Activated naive CD4-positive, alpha-beta T cell treated with Interleukin-2 at 50 U/mL for 16 hours (primary cell): Measurements from ENCODE around the gene SUPT6H.

Source experiments
- DNase-seq: peaks from one replicate; pipeline ENCODE4 v3.0.0-alpha.2; 2020

The SUPT6H gene

GRCh38 chr17:28740406-28741357, 78.7 kb downstream of the SUPT6H start:
- no peak for DNase-seq

- no peak for DNase-seq
These were observed 79.6 kb downstream of the SUPT6H start for GRCh38 chr17:28741358-28742349.

DNA sequence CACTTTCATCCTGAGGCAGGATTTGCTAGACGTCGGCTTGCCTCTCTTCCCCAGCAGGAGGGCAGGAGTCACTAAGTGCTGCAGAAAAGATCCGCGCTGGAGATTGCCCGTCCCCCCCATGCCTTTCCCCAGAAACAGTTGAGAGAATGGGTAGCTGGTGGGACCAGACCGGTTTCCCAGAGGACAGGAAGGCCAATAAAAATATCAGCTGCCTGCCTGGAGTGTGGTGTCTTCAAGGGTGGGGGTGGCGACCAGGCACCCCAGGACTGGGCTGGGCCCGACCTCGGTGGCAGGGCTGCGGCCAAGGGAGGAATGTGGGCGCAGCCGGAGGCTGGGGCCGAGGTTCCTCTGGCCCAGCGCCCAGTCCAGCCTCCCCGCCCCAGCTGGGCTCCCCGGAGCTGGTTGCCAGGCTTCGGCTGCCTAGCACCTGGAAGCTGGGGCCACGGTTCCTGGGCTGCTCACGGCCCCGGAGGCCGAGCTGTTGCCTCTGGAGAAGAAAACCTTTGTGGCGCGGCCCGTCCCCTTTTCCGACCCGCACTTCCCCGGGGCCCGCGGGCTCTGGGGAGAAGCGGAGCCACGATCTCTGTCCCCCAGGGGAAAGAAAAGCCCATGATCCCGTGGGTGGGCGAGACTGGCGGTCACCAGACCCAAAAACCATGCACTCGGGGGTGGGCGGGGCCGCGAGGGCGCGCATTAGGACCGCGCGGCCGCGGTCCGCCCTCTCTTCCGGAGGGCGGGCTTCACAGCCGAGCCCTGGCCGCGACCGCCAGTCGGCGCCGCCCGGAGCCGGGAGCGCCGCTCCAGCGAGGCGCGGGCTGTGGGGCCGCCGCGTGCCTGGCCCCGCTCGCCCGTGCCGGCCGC, 81.5 kb downstream of the SUPT6H start, which contains the start of gene TRAF4:
Gene TRAF4 (plus strand): TSS at position 769 of the 861 bp plus-strand sequence. CDS start 102 bp downstream, outside the sequence.
- peak; percentile 80 for DNase-seq

DNA sequence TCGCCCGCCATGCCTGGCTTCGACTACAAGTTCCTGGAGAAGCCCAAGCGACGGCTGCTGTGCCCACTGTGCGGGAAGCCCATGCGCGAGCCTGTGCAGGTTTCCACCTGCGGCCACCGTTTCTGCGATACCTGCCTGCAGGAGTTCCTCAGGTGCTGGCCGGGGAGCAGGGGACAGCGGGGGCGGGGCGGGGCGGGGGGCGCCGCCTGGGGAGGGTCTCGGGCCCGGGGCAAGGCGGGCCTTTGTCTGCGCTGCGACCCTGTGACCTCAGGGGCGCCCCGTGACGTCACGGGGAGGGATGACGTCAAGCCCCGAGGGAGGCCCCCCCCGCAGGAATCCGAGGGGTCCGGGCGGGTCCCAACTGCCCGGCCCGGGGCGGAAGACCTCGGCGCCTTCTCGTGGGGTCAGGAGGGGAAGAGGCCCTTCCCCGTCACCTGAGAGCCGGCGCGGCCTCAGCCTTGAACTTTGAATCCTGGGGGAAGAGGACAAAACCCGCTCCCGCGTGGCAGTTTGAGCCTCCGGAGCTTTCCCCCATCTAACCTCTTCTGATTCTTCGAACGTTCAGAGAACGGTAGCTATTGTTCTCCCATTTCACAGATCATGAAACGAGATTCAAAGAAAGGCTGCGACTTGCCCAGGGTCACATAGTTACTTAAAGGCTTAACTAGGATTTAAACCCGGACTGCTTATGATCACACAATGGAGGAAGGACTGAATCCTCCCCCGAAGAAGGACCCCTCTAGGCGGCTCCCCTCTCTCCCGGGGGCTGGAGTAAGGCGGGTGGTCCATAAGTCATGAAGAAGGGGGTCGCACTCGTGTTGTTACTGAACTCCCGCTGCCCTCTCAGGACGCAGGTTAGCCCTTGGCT, 82.3 kb downstream of the SUPT6H start:
- peak; percentile 72 for DNase-seq

GRCh38 chr17:28744972-28745785, 83.2 kb downstream of the SUPT6H start:
- no peak for DNase-seq

GRCh38 chr17:28745786-28746411, 83.9 kb downstream of the SUPT6H start:
- no peak for DNase-seq

DNA sequence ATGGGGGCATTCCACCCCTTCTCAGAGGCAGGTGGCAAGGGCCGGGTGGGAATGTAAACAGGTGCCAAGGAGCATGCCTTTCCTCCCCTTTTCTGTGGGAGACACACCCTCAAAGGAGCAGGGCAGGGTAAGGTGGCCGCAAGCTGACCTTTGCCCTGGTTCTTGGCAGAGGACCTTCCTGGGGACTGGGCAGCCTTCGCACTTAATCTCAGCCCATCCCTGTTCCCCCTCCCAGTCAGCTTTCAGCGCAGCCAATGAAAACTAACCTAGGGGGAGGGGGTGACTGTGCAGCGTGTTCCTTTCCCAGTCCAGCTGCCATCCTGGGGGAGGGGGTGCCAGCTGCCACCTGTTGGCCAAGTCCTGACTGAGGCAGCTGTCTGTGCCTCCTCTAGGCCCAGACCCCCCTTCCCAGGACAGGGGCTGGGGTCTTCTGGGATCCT, 84.6 kb downstream of the SUPT6H start:
- no peak for DNase-seq

DNA sequence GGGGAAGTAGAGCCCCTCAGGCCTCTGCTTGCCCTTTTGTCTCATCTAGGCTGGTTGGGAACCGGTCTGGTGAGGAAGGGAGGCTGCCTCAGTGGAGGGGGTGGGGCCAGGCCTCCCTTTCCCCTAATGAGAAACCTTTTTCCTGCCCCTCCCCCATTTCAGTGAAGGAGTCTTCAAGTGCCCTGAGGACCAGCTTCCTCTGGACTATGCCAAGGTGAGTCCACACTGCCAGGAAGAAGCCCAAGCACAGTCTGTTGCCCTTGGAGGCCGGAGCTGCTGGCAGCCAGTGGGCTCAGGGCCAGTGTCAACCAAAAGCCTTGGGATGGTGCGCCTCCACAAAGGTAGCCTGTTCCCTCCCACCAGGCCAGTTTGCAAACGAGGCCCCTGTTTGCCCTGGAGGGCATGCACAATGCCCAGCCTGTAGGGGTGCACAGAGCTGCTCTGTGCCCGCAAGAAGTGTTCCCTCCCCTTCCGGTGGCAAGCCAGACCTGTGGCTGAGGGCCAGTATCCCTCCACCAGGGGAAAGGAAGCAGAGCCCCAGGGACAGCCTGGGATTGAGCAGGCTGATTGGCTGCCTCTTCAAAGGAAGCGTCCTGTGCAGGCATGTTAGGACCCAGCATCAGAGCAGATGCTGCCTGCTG, 85.2 kb downstream of the SUPT6H start:
- no peak for DNase-seq

DNA sequence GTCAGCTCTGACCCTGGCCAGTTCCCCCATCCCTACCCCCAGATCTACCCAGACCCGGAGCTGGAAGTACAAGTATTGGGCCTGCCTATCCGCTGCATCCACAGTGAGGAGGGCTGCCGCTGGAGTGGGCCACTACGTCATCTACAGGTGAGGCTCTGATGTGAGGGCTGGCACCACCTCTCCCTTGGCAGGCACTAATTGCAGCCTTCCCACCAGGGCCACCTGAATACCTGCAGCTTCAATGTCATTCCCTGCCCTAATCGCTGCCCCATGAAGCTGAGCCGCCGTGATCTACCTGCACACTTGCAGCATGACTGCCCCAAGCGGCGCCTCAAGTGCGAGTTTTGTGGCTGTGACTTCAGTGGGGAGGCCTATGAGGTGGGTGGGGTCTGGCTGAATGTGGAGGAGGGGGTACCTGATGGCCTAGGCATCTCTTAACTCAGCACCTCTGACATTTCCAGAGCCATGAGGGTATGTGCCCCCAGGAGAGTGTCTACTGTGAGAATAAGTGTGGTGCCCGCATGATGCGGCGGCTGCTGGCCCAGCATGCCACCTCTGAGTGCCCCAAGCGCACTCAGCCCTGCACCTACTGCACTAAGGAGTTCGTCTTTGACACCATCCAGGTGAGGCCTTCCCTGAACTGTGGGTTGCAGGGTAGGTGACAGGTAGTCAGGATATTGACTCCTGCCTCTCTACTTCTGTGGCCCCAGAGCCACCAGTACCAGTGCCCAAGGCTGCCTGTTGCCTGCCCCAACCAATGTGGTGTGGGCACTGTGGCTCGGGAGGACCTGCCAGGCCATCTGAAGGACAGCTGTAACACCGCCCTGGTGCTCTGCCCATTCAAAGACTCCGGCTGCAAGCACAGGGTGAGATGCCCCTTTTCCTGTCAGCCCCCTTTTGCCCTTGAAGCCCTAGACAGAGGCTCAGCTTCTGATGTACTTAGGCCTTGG, 86.1 kb downstream of the SUPT6H start:
- DNase-seq: no peak

- DNase-seq: no peak
These were observed 87.0 kb downstream of the SUPT6H start for GRCh38 chr17:28748852-28749515.

GRCh38 chr17:28749516-28750177, 87.6 kb downstream of the SUPT6H start:
- DNase-seq: no peak

DNA sequence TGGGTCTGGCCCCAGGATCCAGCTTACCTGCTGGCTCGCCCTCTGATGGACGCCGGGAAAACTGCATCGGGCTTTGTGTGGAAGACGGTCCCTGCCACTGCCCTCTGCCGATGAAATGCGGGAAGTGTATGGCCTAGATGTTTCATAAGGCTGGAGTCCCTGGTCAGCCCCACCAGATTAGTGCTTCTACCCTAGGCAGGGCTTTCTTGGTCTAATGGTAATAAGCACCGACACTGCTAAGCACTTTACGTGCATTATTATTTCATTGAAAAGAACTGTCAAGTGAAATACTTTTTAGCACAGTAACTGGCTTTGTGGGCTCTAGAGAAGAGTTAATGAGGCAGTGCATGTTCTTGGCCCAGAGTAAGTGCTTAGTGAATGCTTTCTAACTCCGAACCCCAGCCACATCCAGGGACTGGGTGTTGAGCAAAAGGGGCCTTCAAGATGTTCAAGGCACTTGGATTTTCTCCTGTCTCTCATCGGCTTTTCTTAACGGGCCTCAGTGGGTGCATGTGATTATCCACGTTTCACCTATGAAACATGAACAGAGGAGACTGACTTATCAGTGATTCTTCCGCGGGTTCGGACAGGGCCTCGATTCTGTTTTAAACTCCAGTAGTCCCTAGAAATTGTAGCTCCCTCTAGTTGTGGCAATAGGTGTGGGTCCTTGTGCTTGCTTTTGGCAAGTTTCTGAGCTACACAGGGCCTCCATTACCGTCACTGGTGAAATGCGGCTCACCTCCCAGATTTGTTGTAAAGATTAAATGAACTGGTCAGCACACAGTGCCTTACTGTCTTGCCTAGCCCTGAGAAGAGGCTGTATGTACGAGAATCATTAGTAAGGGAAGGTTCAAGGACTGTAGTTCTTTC, 88.4 kb downstream of the SUPT6H start:
- peak; percentile 89 for DNase-seq

DNA sequence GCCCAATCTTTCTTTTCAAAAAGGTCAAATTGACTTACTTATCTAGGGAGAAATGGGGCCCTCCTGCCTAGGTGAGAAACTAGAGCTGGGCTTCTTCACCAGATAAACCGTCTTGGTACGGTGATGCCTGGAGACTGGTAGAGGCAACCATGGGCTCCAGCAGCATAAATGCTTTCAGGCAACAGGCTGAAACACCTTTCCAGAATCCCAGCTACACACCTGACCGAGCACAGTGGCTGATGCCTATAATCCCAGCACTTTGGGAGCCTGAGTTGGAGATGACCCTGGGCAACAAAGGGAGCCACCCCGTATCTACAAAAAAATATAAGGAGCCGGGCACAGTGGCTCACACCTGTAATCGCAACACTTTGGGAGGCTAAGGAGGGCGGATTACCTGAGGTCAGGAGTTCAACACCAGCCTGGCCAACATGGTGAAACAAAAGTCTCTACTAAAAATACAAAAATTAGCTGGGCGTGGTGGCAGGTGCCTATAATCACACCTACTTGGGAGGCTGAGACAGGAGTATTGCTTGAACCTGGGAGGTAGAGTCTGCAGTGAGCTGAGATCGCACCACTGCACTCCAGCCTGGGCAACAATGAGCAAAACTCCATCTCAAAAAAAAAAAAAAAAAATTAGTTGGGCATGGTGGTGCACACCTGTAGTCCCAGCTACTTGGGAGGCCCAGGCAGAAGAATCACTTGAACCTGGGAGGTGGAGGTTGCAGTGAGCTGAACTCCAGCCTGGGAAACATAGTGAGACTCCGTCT, 89.8 kb downstream of the SUPT6H start:
- DNase-seq: no peak
